Measurements from ENCODE around the gene MAP4K1.

The MAP4K1 gene

GRCh38 chr19:38596057-38596981 is 21.4 kb downstream of the MAP4K1 start (continued):
- TF ChIP-seq SP3 (tag by site-specific recombination; IDR thresholded peaks at IDR 0.05) (peak; percentile 99), ZNF280C (tag by site-specific recombination; IDR thresholded peaks at IDR 0.05) (no peak), GLI4 (tag by site-specific recombination; IDR thresholded peaks at IDR 0.05) (no peak), ZNF302 (tag by site-specific recombination; IDR thresholded peaks at IDR 0.05; ENCODE audit: low read depth) (no peak), ZFP69B (tag by site-specific recombination; IDR thresholded peaks at IDR 0.05) (no peak; the same call in 1 of the 2 replicates), ZBTB17 (tag by site-specific recombination; IDR thresholded peaks at IDR 0.05) (peak; percentile 99), ZNF548 (tag by site-specific recombination; IDR thresholded peaks at IDR 0.05) (no peak), GLIS2 (tag by site-specific recombination; IDR thresholded peaks at IDR 0.05) (peak; percentile 93), ZBTB1 (tag by site-specific recombination; IDR thresholded peaks at IDR 0.05) (no peak), HIC1 (tag by site-specific recombination; IDR thresholded peaks at IDR 0.05) (no peak), IKZF3 (tag by site-specific recombination; IDR thresholded peaks at IDR 0.05) (peak; percentile 29), PRDM4 (tag by site-specific recombination; IDR thresholded peaks at IDR 0.05) (no peak), ZBTB44 (tag by site-specific recombination; IDR thresholded peaks at IDR 0.05) (no peak), ZNF138 (tag by site-specific recombination; IDR thresholded peaks at IDR 0.05; ENCODE audit: borderline replicate concordance) (no peak), SETDB1 (IDR thresholded peaks at IDR 0.05; ENCODE audit: insufficient read length, low read length) (no peak), ZNF366 (tag by site-specific recombination; conservative IDR thresholded peaks at IDR 0.05) (peak; percentile 51; the same call in 1 of the 2 replicates), ZNF148 (tag by site-specific recombination; IDR thresholded peaks at IDR 0.05; ENCODE audit: borderline replicate concordance) (no peak), ZNF785 (tag by site-specific recombination; IDR thresholded peaks at IDR 0.05) (0 out of 2 replicates have a peak, but pooled peaks have one; percentile 40), AEBP2 (tag by site-specific recombination; IDR thresholded peaks at IDR 0.05; ENCODE audit: borderline replicate concordance) (no peak), ZNF239 (tag by site-specific recombination; IDR thresholded peaks at IDR 0.05) (no peak), ZNF2 (tag by site-specific recombination; IDR thresholded peaks at IDR 0.05) (peak; percentile 69; the same call in 1 of the 2 replicates), ZNF513 (tag by site-specific recombination; IDR thresholded peaks at IDR 0.05) (no peak), ZIC2 (tag by site-specific recombination; IDR thresholded peaks at IDR 0.05) (peak; percentile 98), SP2 (tag by site-specific recombination; IDR thresholded peaks at IDR 0.05) (peak; percentile 95), ZNF521 (tag by site-specific recombination; IDR thresholded peaks at IDR 0.05) (no peak)
